Measurements from ENCODE around the gene DYRK4. TPM values are rescaled to one million over a fixed set of nuclear protein-coding genes. Genes with fewer than 3 reads are reported as not detected.
A peak's percentile ranks its signal among the peaks of the same experiment; 100 is the strongest.

The DYRK4 gene
- total RNA-seq, 1 experiment from 2014 or later: 56.7 TPM

DNA sequence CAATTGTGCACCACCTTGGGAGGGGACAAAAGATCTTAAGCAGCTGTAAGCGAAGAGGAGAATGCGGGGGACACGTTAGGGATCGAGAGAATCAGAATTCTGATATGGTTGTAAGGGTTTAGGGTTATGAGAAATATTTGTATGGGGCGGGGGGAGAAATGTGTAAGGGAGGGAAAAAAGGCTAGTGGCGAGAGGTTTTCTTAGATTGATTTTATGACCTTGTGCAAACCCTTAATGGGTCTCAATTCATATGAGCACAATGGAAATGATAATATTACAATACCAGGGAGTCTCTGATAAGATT, 87.3 kb downstream of the DYRK4 start:
- no peak for DNase-seq
- peaks cover 7% of the 10 kb centered on the region for H3K36me3 ChIP-seq
- peak overlapping the region; percentile 77 for H3K4me3 ChIP-seq
- peaks cover 3% of the 10 kb centered on the region; the same call in 1 of the 2 replicates for H3K27me3 ChIP-seq
- no peaks in the 10 kb centered on the region for H3K9me3 ChIP-seq

GRCh38 chr12:4653257-4653656, 91.2 kb downstream of the DYRK4 start:
- peaks cover 41% of the 10 kb centered on the region for H3K36me3 ChIP-seq
- no peak for DNase-seq
- no peak overlapping the region for H3K4me3 ChIP-seq
- no peaks in the 10 kb centered on the region for H3K27me3 ChIP-seq
- no peaks in the 10 kb centered on the region for H3K9me3 ChIP-seq

DNA sequence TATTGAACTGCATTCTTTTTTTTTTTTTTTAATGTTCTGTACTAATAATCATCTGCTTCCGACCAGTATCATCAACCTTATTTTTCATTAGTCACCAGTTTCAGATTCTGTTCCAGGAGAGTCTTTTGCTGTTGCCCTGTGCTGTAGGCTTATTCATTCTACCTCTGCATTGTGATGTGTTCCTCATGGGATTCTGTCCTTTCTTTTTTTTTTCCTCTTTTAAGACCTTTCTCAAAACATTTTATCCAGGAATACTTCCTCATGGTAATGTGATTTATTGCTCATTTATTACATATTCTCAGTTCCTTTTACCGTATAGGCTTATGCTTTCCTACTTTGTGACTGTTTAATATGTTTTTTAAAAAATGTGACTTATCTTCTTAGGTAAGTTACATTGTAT, 91.7 kb downstream of the DYRK4 start:
- Histone ChIP-seq H3K36me3 (peaks cover 44% of the 10 kb centered on the region), H3K27me3 (no peaks in the 10 kb centered on the region), H3K4me3 (no peak overlapping the region), H3K9me3 (no peaks in the 10 kb centered on the region)
- no peak for DNase-seq

Other genes starting within 250 kb of the DYRK4 start
- 9.9 and 86.7 TPM in 2 replicates for gene TIGAR, start 241.0 kb upstream of the DYRK4 start, total RNA-seq (2014; rRNA removed; shearing (Covaris generic); ENCODE audit: low replicate concordance)
- gene FGF23, start 182.5 kb upstream of the DYRK4 start, total RNA-seq (2014; rRNA removed; shearing (Covaris generic); ENCODE audit: low replicate concordance): not detected in 2 replicates
- gene FGF6, start 116.4 kb upstream of the DYRK4 start, total RNA-seq (2014; rRNA removed; shearing (Covaris generic); ENCODE audit: low replicate concordance): not detected in 2 replicates
- 33.4 and 44.3 TPM in 2 replicates for gene RAD51AP1, start 23.3 kb upstream of the DYRK4 start, total RNA-seq (2014; rRNA removed; shearing (Covaris generic); ENCODE audit: low replicate concordance)
- not detected in 2 replicates for gene AKAP3, start 86.8 kb downstream of the DYRK4 start, total RNA-seq (2014; rRNA removed; shearing (Covaris generic); ENCODE audit: low replicate concordance)
- gene NDUFA9, start 86.9 kb downstream of the DYRK4 start, total RNA-seq (2014; rRNA removed; shearing (Covaris generic); ENCODE audit: low replicate concordance): 39.5 and 150 TPM in 2 replicates
- gene GALNT8, start 158.2 kb downstream of the DYRK4 start, total RNA-seq (2014; rRNA removed; shearing (Covaris generic); ENCODE audit: low replicate concordance): not detected in 2 replicates